GM18870 (cell line): ENCODE data around the gene VWF.
"Not testable (repeated sequence)": the region's sequence is repeated elsewhere in the genome, so short reads cannot be mapped to it uniquely, and the experiment has no call there.

Experiments used
- ATAC-seq: cut with Tn5 transposase; IDR thresholded peaks from one replicate; pipeline ENCODE4 v1.9.1; 2021; ENCODE audit warnings: moderate library complexity; ENCODE audit not compliant: unreplicated experiment

Gene VWF

GRCh38 chr12:6038160-6038559 lies 86.3 kb downstream of the VWF start:
- no peak for ATAC-seq

GRCh38 chr12:6037459-6037858 lies 87.0 kb downstream of the VWF start:
- no peak for ATAC-seq

DNA sequence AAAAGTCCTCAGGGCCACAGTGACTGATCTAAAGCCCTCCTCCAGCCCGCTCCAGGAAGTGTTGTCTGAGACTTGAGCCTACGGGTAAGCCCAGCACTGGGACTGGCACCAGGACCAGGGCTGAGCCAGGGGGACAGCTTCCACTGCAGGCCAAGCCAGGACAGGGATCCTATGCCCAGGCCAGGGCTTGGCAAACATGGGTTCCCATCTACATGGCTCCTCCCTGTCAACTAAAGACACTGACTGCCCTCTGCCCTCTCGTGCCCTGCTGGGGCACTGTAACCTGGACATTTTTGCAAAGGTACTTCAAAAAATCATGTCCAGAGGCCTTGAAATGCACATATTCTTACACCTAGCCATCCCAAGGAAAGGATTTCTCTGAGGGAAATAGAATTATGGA lies 88.0 kb downstream of the VWF start:
- ATAC-seq, result no peak

DNA sequence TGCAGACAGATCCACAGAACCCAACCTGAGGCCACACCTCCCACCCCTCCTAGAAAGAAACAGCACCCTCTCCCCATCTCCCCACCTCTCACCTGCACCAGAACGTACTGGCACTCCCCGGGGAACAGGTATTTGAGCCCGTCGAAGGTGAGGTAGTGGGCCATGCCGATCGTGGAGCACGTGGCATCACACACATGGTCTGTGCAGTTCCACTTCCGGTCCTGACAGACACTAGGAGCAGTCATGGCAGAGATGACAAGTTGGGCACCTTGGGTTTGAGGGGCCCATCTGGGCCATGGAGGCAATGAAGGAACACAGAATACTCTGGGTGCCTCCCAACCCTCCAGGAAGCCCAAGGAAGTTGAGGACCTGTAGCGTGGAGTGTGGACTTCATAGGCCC lies 89.9 kb downstream of the VWF start:
- ATAC-seq, result no peak

DNA sequence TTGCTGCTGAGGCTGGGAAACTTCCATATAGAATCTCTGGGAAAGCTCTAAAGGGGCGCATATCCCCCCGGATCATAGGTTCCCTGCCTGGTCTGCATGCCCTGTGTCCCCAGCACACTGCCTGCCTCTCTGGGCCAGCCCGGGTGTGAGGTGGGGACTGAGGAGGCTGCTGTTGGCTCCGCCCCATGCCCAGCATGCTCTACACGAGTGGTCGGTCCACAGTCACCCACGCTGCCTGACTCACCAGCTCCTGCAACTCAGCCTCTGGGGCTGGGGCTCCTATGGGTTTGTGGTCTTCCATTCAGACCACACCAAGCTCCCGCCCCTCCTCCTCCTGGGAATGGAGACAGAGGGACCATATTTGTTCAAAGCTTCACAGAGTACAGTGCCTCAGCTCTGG lies 90.9 kb downstream of the VWF start:
- no peak for ATAC-seq

DNA sequence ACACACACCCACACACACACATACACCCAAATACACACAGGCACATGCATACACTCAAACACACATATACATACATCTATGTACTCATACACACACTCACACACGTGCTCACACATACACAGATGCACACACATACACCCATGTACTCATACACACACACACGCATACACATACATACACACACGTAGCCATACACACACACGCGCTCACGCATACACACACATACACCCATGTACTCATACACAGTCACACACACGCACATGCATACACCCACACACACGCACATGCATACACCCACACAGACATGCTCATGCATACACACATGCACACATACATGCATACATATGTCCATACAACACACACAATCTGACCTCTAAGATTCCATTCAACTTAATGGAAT lies 91.7 kb downstream of the VWF start:
- no peak for ATAC-seq

GRCh38 chr12:6031001-6031400 lies 93.5 kb downstream of the VWF start:
- no peak for ATAC-seq

- ATAC-seq, result no peak
These were observed 94.4 kb downstream of the VWF start for GRCh38 chr12:6030081-6030480.

GRCh38 chr12:6029401-6029800 lies 95.1 kb downstream of the VWF start:
- no peak for ATAC-seq

- ATAC-seq, result no peak
These were observed 97.5 kb downstream of the VWF start for GRCh38 chr12:6026998-6027397.

DNA sequence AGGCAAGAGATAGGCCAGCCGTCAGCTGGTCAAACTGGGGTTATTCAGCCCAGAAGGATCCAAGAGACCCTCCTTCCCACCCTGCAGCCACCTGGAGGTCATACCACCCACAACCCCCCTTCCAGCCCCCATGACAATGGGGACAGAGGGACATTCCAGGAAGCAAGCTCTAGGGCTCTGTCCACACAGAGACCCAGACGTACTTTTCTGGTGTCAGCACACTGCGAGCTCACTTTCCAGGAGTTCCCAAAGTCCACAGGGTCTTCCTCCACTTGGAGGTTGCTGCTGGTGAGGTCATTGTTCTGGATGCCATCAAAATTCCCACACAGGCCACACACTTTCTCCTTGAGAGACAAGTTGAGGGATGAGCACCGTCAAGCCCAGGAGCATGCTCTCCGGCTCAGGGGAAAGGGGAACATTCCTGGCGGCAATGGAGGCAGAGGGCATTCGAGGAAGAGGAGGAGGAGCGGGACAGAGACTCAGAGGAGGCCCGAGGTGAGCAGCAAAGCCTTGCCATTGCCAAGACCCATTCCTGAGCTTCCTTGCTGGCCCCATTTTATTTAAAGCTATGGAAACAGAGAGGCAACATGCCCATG lies 98.7 kb downstream of the VWF start:
- ATAC-seq, result not testable (repeated sequence)

DNA sequence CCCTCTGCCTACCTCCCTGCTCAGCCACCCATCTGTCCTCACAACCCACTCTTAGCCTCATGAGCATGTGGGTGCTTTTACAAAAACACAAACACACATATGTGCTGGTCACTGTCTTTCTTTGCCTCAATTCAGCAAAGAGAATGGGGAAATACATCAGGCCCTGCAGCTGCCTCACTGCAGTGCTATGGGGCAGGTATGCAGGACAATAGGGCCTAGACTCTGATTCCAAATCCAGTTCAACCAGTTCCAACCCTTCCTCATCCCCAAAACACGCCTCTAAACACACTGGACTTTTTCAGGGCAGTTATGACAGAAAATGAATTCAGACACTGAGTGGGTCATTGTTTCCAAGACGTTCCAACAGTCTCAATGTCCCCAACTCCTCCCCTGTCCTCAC lies 100.4 kb downstream of the VWF start:
- ATAC-seq, result not testable (repeated sequence)

DNA sequence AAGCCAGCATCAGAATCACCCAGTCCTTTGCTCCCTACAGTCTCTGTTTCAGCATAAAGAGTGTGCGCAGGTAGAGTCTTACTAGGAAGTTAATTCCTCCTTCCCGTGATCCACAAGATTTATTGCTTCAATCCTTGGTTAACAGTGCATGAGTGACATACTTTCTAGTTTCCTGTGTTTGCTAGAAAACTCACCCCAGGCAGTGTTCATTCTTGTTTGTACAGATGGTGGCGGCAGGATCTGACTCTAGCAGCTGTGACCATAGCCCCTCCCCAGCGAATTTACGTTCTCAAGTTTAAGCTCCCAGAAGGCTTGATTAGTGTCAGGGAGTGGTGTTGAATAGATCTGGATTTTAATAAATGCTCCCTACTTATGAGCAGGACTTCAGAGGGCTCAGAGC lies 103.5 kb downstream of the VWF start:
- no peak for ATAC-seq

GRCh38 chr12:6020511-6020910 lies 104.0 kb downstream of the VWF start:
- not testable (repeated sequence) for ATAC-seq

DNA sequence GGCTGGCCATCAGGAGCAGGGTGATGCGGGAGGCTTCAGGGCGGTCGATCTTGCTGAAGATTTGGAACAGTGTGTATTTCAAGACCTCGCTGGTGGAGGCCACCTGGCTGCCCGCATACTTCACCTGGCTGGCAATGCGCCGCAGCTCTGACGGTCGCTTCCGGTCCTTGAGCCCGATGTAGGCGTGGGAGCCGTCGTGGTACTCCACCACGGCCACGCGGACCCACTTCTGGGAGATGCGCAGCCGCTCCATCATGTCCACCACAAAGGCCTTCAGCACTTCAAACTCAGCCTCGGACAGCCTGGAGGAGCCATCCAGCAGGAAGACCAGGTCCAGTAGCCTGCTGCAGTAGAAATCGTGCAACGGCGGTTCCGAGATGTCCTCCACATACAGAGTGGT lies 105.2 kb downstream of the VWF start:
- not testable (repeated sequence) for ATAC-seq

- ATAC-seq, result no peak
These were observed 106.2 kb downstream of the VWF start for GRCh38 chr12:6018265-6018664.

DNA sequence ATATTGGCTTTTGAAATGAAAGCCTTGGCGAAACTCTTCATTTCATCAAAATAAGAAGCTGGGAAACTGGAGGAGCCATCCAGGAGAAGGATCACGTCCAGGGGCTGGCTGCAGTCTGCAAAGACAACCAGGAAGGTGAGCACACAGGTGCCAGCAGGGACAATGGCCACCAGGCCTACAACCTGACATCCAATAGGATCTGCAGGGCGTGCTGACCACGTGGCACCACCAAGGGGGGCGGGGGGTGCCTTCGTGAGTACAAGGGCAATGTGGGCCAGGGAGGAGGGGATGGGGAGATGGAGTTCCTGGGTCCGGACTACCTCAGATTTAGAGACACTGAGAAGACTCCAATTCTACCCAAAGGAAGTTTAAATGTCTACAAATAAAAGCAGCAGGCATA lies 107.7 kb downstream of the VWF start:
- no peak for ATAC-seq

GRCh38 chr12:6016004-6016403 lies 108.5 kb downstream of the VWF start:
- not testable (repeated sequence) for ATAC-seq

DNA sequence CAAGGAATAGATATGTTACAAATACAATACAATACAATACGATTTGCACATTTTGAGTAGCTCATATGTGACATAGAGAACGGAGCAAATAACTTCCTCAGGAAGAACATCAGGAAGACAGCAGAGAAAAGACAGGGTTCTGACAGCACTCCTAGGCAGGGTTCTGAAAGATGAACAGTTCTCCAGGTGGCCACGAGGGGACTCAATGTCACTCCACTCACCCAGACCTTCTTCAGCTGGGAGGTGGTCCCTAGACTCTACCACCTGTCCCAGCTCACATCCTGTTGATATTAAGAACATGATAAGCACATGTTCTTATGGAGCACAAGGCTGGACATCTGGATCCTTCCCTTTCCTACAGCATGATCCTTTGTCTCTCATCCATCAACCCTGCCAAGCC lies 109.2 kb downstream of the VWF start:
- not testable (repeated sequence) for ATAC-seq

GRCh38 chr12:6010631-6011350 lies 113.7 kb downstream of the VWF start:
- not testable (repeated sequence) for ATAC-seq

DNA sequence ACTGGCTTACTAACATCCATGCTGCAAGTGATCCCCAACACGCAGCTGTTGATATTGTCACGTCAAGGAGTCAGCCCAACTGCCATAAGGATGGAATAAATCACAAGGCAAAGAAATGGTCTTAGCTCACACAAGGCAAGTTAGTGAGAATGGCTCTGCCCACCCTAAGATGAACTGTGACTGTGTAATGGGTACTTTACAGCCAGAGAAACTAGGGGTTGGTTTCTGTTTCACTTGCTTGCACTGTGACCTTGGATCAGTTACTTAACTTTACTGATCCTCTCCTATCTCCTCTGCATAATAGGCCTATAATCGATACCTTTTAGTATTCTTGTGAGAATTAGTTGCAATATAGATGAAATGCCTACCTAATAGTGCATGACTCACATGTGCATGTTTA lies 127.2 kb downstream of the VWF start:
- no peak for ATAC-seq

DNA sequence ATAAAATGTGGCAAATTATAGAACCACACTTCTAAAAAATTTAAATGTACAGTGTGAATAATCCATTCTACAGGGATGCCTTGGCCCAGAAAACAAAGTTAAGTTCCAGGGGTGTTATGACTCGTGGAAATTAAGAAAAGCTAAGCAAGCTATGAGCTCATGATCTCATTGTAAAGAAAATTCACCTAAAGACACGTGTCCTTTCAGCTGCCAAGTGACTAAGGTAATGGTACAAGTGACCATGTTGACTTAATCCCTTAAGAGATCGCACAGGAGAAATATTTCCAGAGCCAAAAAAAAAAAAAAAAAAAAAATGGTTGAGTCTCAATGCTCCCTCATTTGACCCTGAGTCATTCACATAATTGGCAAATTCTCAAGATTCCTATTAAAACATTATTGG lies 128.0 kb downstream of the VWF start:
- ATAC-seq, result no peak

- ATAC-seq, result no peak
These were observed 134.8 kb downstream of the VWF start for GRCh38 chr12:5989621-5990020.
